Measurements from ENCODE around the gene PLEKHA1.

DNA sequence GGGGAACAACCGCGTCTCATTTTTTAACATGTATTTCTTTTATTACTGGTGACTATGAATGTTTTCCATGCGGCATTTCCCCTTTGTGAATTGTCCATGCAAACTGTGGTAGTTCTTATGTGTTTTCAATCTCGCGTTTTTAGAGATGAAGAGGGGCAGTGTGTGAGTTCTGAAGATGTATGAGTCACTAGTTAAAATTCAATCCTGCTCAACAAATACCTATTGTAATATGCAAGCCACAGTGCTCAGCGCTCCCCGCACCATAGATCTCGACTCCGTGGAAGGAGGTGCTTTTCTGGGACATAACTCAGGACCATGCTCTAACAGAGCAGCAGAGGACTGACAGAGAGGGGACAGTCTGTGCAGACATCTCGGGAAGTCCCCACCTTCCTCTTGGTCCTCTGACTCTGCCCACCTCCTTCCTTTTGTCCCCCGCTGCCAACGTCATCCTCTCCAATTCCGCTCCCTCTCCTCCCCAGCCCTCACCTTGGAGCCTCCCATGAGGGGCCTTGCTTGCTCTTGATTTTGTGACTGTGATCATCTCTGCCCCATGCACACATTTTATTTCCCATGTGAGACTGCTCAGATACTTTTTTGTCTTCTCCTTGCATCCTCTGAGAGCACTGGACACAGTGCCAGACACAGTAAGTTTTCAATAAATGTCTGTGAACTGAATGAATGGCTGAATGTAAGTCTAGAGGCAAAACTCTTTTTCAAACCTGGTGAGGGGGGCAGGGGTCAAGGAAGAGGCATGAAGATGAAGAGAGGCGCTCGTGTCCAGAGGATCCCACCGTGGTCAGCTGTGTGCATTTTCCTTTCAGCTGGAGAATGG, 42.7 kb upstream of the PLEKHA1 start:
- no peak for TF ChIP-seq EZH2phosphoT487 (IDR thresholded peaks at IDR 0.05; ENCODE audit: low read depth, severe bottlenecking, unreplicated experiment)
- TF ChIP-seq, protein P1, sequence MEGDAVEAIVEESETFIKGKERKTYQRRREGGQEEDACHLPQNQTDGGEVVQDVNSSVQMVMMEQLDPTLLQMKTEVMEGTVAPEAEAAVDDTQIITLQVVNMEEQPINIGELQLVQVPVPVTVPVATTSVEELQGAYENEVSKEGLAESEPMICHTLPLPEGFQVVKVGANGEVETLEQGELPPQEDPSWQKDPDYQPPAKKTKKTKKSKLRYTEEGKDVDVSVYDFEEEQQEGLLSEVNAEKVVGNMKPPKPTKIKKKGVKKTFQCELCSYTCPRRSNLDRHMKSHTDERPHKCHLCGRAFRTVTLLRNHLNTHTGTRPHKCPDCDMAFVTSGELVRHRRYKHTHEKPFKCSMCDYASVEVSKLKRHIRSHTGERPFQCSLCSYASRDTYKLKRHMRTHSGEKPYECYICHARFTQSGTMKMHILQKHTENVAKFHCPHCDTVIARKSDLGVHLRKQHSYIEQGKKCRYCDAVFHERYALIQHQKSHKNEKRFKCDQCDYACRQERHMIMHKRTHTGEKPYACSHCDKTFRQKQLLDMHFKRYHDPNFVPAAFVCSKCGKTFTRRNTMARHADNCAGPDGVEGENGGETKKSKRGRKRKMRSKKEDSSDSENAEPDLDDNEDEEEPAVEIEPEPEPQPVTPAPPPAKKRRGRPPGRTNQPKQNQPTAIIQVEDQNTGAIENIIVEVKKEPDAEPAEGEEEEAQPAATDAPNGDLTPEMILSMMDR (IDR thresholded peaks at IDR 0.05; ENCODE audit: poor library complexity), result no peak
